GM18511 (cell line): ENCODE data around the gene SPC24.

Source experiments
- ATAC-seq: cut with Tn5 transposase; IDR thresholded peaks from one replicate; pipeline ENCODE4 v1.9.1; 2021; ENCODE audit warnings: mild to moderate bottlenecking, moderate library complexity; ENCODE audit not compliant: unreplicated experiment

The SPC24 gene, protein sequence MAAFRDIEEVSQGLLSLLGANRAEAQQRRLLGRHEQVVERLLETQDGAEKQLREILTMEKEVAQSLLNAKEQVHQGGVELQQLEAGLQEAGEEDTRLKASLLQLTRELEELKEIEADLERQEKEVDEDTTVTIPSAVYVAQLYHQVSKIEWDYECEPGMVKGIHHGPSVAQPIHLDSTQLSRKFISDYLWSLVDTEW

DNA sequence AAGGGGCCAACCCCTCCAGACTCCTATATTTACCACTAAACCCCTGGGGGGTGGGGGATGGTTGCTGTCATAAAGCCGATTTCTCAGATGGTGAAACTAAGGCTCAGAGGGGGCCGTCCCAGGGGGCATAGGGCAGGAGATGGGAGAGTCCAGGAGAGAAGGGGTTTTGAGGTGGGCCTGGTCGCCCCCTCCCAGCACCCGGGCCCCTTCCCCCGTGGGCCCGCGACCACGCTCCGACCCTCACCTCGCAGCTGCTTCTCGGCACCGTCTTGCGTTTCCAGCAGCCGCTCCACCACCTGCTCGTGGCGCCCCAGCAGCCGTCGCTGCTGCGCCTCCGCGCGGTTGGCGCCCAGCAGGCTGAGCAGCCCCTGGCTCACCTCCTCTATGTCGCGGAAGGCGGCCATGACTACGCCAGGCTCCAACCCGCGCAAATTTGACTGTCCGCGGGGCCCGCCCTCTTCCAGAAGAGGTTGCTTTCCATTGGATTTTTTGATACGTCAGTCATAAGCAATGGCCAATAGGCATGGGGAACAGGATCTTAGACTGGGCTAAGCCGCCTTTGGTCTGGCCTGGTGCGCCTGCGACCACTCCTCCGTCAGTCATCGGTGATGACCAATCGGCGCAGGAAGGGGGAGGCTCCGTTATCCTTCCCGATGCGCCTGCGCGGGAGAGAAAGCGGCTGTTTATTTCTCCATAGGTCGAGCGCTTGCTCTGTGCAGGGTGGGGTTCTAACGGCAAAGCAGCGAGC is at the start of gene SPC24:
SPC24 (minus strand) TSS at position 410 of the 748 bp plus-strand sequence; CDS start at position 404, 6 bp downstream.
- ATAC-seq: peak; percentile 99

DNA sequence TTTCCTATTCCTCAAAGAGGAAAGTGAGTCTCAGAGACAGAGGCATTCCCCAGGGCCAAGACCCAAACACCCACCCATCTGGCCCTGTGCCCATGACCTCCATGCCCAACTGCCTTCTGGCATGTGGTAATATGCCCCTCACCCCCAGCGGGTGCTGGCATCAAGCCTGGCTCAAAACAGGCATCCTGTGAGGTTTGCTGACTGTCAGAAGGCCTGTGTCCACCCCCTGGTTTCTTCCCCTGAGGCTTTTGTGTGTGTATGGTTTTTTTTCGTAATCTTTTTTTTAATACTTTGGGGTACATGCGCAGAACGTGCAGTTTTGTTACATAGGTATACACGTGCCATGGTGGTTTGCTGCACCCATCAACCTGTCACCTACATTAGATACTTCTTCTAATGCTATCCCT is 49.4 kb upstream of the SPC24 start:
- ATAC-seq: no peak

GRCh38 chr19:11204076-11204602 is 48.6 kb upstream of the SPC24 start:
- ATAC-seq: no peak

- ATAC-seq: no peak
Observed at GRCh38 chr19:11203194-11204075, 47.9 kb upstream of the SPC24 start.

GRCh38 chr19:11202488-11203193 is 47.1 kb upstream of the SPC24 start:
- ATAC-seq: no peak

- no peak for ATAC-seq
Observed at GRCh38 chr19:11201791-11202190, 46.2 kb upstream of the SPC24 start.

DNA sequence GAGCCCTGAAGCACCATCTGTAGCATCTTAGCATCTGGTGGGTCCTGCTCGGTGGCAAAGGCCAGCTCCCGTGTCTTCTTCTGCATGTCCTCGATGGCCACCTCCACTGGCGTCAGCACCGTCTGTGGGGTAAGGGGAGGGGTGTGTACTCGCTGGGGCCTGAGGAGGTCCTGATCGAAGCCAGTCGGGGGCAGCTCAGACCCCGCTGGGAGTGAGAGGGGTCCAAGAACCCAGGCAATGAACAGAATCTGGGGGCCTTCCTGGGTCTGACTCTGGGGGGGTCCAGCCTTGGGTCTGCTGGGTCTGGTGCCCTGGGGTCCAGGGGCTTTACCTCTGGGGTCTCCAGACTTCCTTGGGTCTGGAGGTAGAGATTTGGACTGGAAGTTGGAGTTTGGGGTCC is 45.3 kb upstream of the SPC24 start:
- ATAC-seq: no peak

DNA sequence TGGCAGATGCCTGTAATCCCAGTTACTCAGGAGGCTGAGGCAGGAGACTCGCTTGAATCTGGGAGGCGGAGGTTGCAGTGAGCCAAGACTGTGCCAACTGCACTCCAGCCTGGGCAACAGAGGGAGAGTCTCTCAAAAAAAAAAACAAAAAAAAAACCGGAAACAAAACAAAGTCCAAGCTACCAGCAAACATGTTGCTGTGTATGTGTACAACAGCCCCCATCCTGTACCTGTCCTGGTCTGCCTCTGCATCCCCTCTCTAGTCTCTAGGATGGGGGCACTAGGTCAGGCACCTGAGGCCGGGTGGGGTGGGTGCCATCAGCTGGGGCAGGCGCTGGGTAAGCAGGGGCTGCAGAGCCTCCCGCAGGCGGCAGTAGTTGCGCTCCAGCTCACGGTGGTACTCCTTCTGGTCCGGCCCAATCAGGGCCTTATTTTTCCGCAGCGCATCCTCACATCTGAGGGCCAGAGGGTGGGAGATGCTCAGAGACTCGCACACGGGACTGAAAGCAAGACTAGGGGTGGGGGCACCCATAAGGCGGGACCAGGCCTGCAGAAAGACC is 44.5 kb upstream of the SPC24 start:
- ATAC-seq: no peak

- no peak for ATAC-seq
Observed at GRCh38 chr19:11199517-11199916, 43.9 kb upstream of the SPC24 start.

- no peak for ATAC-seq
Observed at GRCh38 chr19:11198769-11199424, 43.3 kb upstream of the SPC24 start.

DNA sequence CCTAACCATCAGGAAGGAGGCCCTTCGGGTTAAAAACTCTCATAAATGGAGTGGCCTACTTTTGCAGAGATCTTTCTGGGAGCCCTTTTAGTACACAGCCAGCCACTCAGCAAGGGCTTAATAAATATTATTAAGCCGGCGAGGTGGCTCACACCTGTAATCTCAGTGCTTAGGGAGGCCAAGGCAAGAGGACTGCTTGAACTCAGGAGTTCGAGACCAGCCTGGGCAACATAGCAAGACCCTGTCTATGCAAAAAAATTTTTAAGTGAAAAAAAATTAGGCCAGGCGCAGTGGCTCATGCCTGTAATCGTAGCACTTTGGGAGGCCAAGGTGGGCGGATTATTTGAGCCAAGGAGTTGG is 42.6 kb upstream of the SPC24 start:
- no peak for ATAC-seq

DNA sequence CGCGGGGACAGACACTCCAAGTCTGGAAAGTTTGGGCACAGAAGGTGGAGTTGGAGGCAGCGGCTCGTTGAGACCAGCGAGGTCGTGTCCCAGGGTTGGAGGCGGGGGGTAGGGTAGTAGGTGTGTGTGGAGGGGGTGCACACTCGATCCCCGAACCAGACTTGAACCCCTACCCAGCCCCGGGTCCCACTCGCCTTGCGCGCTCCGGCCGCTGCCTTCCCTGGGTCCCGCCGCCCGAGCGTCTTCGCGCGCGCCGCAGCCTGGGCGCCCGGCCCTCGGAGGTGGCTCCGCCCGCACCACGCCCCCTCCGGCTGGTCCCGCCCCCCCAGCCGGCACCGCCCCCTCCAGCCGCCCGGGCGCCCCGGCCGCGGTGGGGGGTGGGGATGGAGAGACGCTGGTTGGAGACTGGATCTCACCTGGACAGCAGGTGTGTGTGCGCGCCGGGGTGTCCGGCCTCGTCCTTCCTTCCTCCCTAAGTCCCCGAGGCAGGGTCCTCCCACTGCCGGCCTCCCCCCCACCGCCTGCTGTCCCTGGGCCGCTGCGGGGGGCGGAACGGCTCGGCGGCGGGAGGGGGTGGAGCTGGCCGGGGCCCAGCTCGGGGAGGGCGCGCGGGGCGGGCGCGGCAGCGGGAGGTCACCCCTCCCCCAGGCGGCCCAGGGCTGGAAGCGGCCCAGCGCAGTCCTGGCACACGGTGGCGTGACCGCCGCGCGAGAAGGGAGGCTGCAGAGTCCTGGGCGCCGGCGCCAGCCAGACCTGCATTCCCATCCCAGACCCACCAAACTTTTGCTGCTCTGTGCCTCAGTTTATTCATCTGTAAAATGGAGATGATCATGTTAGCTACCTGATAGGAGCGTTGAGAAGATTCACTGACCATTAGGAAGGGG is 42.0 kb upstream of the SPC24 start, which contains the start of gene KANK2:
KANK2 (minus strand) TSS at position 255 of the 884 bp plus-strand sequence. CDS start 3,034 bp downstream, outside the sequence.
- peak; percentile 82 for ATAC-seq

GRCh38 chr19:11196406-11197287 is 41.1 kb upstream of the SPC24 start:
- ATAC-seq: no peak

GRCh38 chr19:11195681-11196080 is 40.1 kb upstream of the SPC24 start:
- no peak for ATAC-seq

DNA sequence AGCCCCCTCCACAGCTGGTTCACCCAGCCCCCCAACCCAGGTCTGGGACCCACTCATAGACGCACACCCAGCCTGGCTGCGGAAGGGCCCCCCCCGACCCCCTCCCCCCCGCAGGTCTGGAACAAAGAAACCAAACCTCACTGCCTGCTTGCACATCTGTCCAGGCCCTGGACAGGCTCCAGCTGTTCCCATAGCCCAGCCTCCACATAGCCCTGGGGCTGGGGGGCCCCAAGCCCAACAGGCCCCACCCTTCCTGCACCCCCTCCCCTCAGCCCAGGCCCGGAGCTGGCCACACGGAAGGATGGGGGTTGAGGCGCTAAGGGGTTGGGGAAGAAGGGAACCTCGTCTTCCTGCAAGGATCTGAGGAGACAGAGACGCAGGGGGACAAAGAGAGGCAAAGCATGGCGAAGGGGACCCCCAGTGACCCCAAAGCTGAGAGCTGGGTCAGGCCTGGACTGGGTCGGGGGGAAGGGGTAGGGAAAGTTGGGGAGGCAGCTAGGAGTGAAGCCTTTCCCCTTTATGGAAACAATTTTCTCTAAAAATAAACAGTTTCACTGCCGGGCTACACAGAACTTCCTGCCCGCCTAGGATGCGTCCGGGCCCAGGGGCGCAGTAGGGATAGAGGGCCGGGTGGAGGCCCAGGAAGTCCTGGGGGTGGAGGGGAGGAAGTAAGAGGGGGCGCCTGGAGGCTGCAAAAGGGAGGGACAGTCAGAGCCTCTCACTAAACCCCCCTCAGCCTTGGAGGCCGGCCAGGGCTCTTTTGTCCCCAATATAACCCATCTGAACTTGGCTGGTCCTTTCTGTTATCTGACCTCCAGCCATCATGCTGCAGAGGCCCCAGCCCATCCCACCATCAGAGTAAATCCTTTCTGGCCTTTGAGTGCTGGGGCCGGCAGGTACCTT is 39.3 kb upstream of the SPC24 start:
- ATAC-seq: no peak

DNA sequence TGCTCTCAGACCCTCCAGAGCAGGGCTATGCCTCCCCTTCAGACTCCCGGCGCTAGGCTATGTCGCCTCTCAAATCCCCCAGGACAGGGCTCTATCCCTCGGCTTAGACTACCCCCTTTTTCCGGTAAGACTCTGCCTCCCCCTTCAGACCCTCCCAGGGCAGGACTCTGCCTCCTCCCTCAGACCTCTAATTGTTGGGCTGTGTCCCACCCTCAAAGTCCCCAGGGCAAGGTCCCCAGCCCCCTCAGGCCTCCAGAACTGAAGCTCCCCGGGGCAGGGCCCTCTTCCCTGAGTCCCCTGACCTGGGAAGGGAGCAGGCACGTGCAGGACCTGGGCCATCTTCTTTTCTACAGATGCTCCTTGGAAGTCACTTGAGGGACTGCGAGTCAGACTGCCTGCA is 38.6 kb upstream of the SPC24 start:
- ATAC-seq: no peak
